GM15510 (cell line): ENCODE data around the gene BEST4.

Experiments
- POLR2A ChIP-seq: IDR thresholded peaks from 3 replicates; pipeline ENCODE4 v1.6.1; 2011; ENCODE audit warnings: borderline replicate concordance; ENCODE audit not compliant: insufficient read length; ENCODE audit errors: extremely low read depth

BEST4 gene

DNA sequence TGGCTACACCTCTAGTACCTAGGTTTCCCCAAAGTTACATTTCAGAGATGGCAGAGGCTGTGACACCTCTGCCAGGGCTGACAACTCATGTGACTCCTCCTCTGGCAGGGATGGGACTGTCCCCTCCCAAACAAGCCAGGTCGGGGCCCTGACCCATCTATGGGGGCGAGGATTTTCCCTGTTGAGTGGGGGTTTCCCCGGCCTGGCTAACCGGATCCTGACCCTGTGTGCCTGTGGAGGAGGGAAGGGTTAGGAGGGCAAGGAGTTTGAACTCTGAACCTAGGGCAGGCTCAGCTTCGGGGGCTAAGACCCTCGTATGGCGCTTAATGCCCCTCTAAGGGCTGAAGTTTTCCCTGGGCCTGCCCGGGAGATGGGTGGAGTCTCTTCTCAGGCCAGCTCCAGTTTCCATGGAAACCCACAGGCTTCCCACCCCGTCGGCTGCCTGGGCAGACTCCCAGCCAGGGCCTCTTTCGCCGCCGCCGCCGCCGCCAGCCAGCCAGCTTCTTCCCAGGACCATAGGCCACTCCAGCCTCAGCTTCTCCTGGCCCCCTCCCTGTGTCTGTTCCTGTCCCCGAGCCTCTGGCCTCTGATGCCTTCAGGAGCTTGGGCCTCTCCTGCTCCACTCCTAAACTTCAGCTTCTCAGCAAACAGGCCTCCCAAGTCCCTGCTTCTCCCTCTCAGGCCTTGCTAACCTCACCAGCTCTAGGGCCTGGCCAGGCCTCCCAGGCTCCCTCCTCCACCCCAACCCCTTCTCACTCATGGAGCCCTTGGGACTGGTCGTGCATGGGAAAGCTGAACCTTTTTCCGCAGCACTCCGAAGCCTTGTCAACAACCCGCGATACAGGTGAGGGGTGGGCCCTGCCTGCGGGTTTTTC is 20.3 kb upstream of the BEST4 start, which contains the start of gene BTBD19:
TSS of gene BTBD19 (plus strand) at position 461 of the 875 bp plus-strand sequence. CDS start at position 759, 298 bp downstream.
- no peak for TF ChIP-seq POLR2A

DNA sequence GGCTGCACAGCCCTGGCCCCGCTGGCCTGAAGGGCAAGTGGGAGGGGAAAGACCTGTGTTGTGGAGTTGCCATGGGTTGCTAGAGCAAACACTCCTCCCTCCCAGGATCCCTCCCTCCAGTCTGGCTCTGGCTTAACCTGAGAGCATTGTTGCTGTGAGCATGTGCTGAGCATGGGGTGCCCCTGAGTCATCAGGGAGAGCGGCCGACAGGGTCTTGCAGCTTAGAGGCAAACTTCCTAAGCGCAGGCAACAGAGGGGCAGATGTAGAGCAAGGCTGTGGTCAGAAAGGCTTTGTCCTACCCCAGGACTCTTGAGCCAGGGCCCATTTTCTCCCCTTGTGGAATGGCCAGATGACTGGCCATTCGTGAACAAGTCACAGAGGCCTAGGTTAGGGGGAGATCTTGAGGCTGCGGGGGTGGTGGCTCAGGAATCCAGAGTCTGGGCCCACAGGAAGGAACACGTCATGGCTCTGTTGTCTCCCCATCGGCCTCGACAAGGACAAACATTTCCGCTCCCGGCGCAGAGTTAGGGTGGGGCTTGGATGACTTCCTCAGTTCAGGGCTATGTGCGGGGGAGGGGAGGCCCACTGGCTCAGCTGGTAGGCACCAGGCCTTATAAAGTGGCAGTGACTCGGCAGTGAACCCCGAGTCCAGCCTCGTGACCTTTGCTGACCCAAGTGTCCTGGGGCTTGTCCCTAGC is 19.5 kb upstream of the BEST4 start:
- peak; percentile 36 for TF ChIP-seq POLR2A

DNA sequence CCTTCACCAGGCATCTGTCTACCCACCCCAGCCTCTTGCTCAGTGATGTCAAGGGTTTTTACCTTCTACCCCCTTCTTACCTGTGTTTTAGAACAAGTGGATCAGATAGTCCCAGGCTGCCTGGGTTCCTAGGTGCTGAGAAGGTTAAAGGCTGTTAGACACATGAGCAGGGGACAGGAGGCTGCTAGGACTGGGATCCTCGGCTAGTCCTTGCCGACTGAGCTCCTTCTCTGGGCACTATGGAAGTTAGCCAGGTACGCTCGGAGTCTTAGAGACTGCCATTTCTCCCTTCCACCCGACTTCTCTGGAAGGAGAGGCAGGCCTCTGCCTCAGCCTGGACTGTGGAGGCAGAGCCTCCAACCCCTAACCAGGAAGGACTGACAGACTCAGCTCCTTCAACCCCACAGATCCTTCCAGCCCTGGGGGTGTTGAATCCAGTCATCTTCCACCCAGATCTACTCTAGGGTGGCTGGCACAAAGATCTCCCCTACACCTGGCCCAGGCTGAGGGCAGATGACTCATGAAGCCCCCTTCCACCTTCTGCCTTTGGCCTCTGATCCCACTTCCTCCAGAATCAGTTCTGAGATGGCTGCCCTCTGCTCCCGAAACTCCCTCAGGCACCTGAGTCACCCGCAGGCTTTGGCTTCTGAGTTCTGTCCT is 18.9 kb upstream of the BEST4 start, which contains the start of gene DYNLT4:
TSS of gene DYNLT4 (minus strand) at position 648 of the 660 bp plus-strand sequence. CDS start 683 bp downstream, outside the sequence.
- TF ChIP-seq POLR2A = no peak

- TF ChIP-seq POLR2A = no peak
Observed at GRCh38 chr1:44806025-44806703, 18.2 kb upstream of the BEST4 start.

DNA sequence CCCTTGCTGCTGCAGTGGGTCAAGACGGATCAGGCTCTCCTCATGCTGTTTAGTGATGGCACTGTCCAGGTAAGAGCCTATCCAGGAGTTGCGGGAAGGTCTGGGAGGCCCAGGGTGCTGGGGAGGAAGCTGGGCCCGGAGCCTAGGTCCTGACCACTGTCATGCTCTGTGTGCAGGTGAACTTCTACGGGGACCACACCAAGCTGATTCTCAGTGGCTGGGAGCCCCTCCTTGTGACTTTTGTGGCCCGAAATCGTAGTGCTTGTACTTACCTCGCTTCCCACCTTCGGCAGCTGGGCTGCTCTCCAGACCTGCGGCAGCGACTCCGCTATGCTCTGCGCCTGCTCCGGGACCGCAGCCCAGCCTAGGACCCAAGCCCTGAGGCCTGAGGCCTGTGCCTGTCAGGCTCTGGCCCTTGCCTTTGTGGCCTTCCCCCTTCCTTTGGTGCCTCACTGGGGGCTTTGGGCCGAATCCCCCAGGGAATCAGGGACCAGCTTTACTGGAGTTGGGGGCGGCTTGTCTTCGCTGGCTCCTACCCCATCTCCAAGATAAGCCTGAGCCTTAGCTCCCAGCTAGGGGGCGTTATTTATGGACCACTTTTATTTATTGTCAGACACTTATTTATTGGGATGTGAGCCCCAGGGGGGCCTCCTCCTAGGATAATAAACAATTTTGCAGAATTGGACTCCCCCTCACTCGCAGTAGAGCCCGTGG is 17.5 kb upstream of the BEST4 start:
- TF ChIP-seq POLR2A = no peak

GRCh38 chr1:44803312-44804095 is 15.5 kb upstream of the BEST4 start:
- no peak for TF ChIP-seq POLR2A

- no peak for TF ChIP-seq POLR2A
Observed at GRCh38 chr1:44803062-44803311, 15.0 kb upstream of the BEST4 start.

DNA sequence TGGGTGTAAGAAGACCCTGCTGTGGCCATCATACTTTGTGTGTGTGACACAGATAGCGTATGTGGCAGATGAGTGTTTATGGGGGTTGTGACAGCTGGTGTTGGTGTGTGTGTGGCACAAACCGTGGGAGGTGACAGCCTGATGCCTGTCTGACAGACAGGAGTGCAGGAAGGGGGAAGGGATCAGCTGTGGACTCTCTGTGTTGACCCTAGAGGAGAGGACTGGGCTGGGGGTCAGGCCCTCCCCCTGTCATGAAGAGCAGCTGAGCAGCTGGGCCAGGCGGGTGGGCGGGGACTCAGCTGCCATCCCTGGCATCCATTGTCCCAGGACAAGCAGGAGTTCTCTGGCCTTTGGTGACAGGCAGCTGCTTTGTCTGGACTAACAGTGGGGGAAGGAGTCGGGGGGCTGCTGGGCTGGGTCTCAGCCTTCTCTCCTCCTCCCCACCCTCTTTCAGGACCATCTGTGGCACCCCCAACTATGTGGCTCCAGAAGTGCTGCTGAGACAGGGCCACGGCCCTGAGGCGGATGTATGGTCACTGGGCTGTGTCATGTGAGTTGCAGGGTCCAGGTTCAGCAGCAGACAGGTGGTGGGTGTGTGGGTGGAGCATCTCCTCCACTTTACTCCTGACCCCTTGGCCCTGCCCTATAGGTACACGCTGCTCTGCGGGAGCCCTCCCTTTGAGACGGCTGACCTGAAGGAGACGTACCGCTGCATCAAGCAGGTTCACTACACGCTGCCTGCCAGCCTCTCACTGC is 14.5 kb upstream of the BEST4 start:
- TF ChIP-seq POLR2A = no peak

- no peak for TF ChIP-seq POLR2A
Observed at GRCh38 chr1:44801491-44802305, 13.7 kb upstream of the BEST4 start.

- peak; percentile 97 for TF ChIP-seq POLR2A
Observed at GRCh38 chr1:44799770-44800584, 12.0 kb upstream of the BEST4 start, which contains the start of gene PLK3. Gene PLK3 (plus strand): TSS chr1:44800377. CDS start chr1:44800464, 87 bp downstream.

DNA sequence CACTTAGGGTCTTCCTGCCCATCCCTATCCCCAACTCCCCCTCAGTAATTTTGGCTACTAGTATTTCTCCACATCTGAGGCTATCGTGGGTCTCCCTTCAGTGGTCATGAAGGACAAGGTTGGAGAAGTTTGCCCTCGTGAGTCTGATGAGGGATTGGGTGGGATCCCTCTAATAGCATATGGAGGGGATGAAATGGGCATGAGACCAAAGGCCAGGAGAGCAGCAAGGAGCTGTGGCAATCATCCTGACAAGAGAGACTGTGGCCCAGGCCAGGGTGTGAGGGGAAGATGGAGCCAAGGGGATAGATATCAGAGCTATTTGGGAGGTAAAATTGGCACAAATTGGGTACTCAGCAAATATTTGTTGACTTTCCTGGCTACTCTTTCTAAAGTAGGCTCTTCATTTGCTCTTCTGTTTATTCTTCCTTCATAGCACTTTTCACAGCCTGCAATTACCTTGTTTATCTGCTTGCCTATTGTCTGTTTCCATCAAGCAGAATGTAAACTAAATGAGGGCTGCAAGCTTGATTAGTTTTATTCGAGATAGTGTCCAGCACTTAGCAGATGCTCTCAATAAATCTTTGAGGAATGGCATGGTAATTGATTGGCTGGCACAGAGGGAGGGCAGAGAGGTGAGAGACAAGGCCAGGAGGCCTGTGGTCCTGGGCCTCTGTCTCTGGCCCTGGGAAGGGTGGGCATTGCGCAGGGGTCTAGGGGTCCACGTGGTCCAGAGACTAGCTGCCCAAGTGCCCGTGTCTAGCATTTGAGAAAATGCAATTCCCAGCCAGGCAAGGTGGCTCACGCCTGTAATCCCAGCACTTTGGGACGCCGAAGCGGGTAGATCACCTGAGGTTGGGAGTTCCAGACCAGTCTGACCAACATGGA is 10.8 kb upstream of the BEST4 start:
- no peak for TF ChIP-seq POLR2A
